ENCODE results near the gene NRCAM. TPM values are rescaled to one million over a fixed set of nuclear protein-coding genes. Genes with fewer than 3 reads are reported as not detected.

Gene NRCAM
- total and polyA plus RNA-seq, 12 donors, result 71.6 to 222 (median 148) TPM

- no peak for DNase-seq
- TF ChIP-seq POLR2A (IDR thresholded peaks at IDR 0.05), result no peak
- no peak for TF ChIP-seq CTCF (IDR thresholded peaks at IDR 0.05)
- Histone ChIP-seq H3K27me3 (no peaks in the 10 kb centered on the region), H3K4me1 (replicated peaks in 1 of 2) (peaks cover 19 to 33% of the 10 kb centered on the region in 2 donors), H3K9me3 (replicated peaks in 1 of 3) (no peaks in the 10 kb centered on the region), H3K4me3 (no peak overlapping the region), H3K27ac (no peak overlapping the region), H3K36me3 (replicated peaks in 1 of 2) (no peaks in the 10 kb centered on the region)
- 62 to 67% (median 63%) methylated on average over 1 of the region's 1 CpG for WGBS, 4 donors
- intact Hi-C loops (cut with DNase I), result no loop called here
These were observed 208.6 kb downstream of the NRCAM start for GRCh38 chr7:108247614-108248013.

GRCh38 chr7:108246227-108246837 is 209.9 kb downstream of the NRCAM start:
- H3K4me1 ChIP-seq (replicated peaks in 1 of 2), result peaks cover 19 to 21% of the 10 kb centered on the region in 2 donors
- TF ChIP-seq POLR2A (IDR thresholded peaks at IDR 0.05), result peak in 1 of 2 donors; percentile 89
- peak in 5 of 6 experiments; percentile 28 to 58 (median 45) for TF ChIP-seq CTCF (IDR thresholded peaks at IDR 0.05)
- H3K27me3 ChIP-seq, result no peaks in the 10 kb centered on the region
- H3K27ac ChIP-seq, result peak overlapping the region; percentile 8 to 94 (median 81)
- intact Hi-C loops (cut with DNase I), result no loop called here
- H3K36me3 ChIP-seq (replicated peaks in 1 of 2), result no peaks in the 10 kb centered on the region
- H3K9me3 ChIP-seq (replicated peaks in 1 of 3), result no peaks in the 10 kb centered on the region
- WGBS, 4 donors, result 22 to 35% (median 27%) methylated on average over 1 of the region's 1 CpG
- no peak overlapping the region for H3K4me3 ChIP-seq
- DNase-seq, result peak; percentile 75 to 95 (median 90)

GRCh38 chr7:108245523-108246226 is 210.6 kb downstream of the NRCAM start:
- intact Hi-C loops (cut with DNase I), result no loop called here
- H3K9me3 ChIP-seq (replicated peaks in 1 of 3), result no peaks in the 10 kb centered on the region
- H3K4me1 ChIP-seq (replicated peaks in 1 of 2), result peaks cover 19 to 21% of the 10 kb centered on the region in 2 donors
- no peaks in the 10 kb centered on the region for H3K36me3 ChIP-seq (replicated peaks in 1 of 2)
- no peak for DNase-seq
- H3K27ac ChIP-seq, result peak overlapping the region; percentile 8 to 94 (median 81)
- TF ChIP-seq POLR2A (IDR thresholded peaks at IDR 0.05) (no peak), CTCF (IDR thresholded peaks at IDR 0.05) (no peak)
- no peaks in the 10 kb centered on the region for H3K27me3 ChIP-seq
- no peak overlapping the region for H3K4me3 ChIP-seq
- WGBS, 4 donors, result 29 to 38% (median 34%) methylated on average over 2 of the region's 2 CpGs

GRCh38 chr7:108244110-108244509 is 212.1 kb downstream of the NRCAM start:
- no peak overlapping the region for H3K27ac ChIP-seq

More at GRCh38 chr7:108244110-108244509, 212.1 kb downstream of the NRCAM start:
- no peak for DNase-seq
- no peaks in the 10 kb centered on the region for H3K36me3 ChIP-seq (replicated peaks in 1 of 2)
- TF ChIP-seq CTCF (IDR thresholded peaks at IDR 0.05) (no peak), POLR2A (IDR thresholded peaks at IDR 0.05) (no peak)
- no peak overlapping the region for H3K4me3 ChIP-seq
- no peaks in the 10 kb centered on the region for H3K9me3 ChIP-seq (replicated peaks in 1 of 3)
- no peaks in the 10 kb centered on the region for H3K27me3 ChIP-seq
- peaks cover 19 to 21% of the 10 kb centered on the region in 2 donors for H3K4me1 ChIP-seq (replicated peaks in 1 of 2)
- intact Hi-C loops (cut with DNase I), result no loop called here
- 91 to 95% (median 94%) methylated on average over 3 of the region's 3 CpGs for whole genome bisulfite sequencing, 4 donors

Data from adrenal gland (tissue), 12 donors.